GM12878 (cell line): ENCODE data around the gene LTN1. TPM values are rescaled to one million over a fixed set of nuclear protein-coding genes. Genes with fewer than 3 reads are reported as not detected.

Source experiments
- ATAC-seq: fragments of 200-7000 bp; cut with Tn5 transposase; 3 replicates; pipeline ENCODE4 v1.9.1; 2020; ENCODE audit warnings: mild to moderate bottlenecking, moderate library complexity
- BruUV-seq: library from RNA; stranded (reverse); fragments of 400-500 nt; replicated peaks from 2 replicates; lab custom pipeline; 2021; lab: Mats Ljungman, UMichigan
- CTCF ChIA-PET: fragments of 300-600 bp; sonication (Branson Sonifier 250); formaldehyde crosslinking; extraction: SDS; loops from one replicate; lab custom pipeline; 2021; ENCODE audit warnings: inconsistent platforms; lab: Yijun Ruan, JAX
- POLR2A ChIA-PET: fragments of 350-600 bp; formaldehyde crosslinking; extraction: SDS; loops from one replicate; lab custom pipeline; 2021; ENCODE audit warnings: inconsistent platforms; lab: Charles Lee
- RAD21 ChIA-PET: fragments of 300-600 bp; sonication (Branson Sonifier 250); formaldehyde crosslinking; loops from one replicate; lab custom pipeline; 2023; ENCODE audit warnings: antibody characterized with exemption; ENCODE audit not compliant: unreplicated experiment; lab: Charles Lee
- SMC1A ChIA-PET: fragments of 300-600 bp; sonication (Branson Sonifier 250); formaldehyde crosslinking; loops from one replicate; lab custom pipeline; 2023; ENCODE audit not compliant: unreplicated experiment, uncharacterized antibody; lab: Charles Lee
- DNase-seq: peaks from one replicate; pipeline ENCODE4 v3.0.0-alpha.2; 2011; ENCODE audit warnings: low read depth, low spot score
- FAIRE-seq: peaks from 3 replicates; lab custom pipeline; 2011; peaks lifted over from hg19 to GRCh38; lab: Jason Lieb, UNC
- H2AFZ ChIP-seq: 2 replicates; pipeline ENCODE4 v1.6.0; 2011; ENCODE audit warnings: low read depth, low read length, control low read depth; ENCODE audit not compliant: control insufficient read depth
- H3K27ac ChIP-seq: 2 replicates; pipeline ENCODE4 v1.5.1; 2011; ENCODE audit warnings: control low read depth; ENCODE audit not compliant: control insufficient read depth, insufficient read depth
- H3K27me3 ChIP-seq, 2 experiments: replicated peaks in 1 of 2; 2 replicates each; pipeline versions ENCODE4 v1.6.0 to v1.6.1; 2011; ENCODE audit warnings: low read length in 1 of 2; ENCODE audit not compliant: control insufficient read depth in 2 of 2, insufficient read depth in 2 of 2
- H3K36me3 ChIP-seq, 2 experiments: 2 replicates each; pipeline ENCODE4 v1.5.1; 2011; ENCODE audit warnings: low read length in 1 of 2; ENCODE audit not compliant: control insufficient read depth in 2 of 2, insufficient read depth in 2 of 2
- H3K4me1 ChIP-seq: 2 replicates; pipeline ENCODE4 v1.6.1; 2011; ENCODE audit warnings: mild to moderate bottlenecking, low read length, moderate library complexity, mixed read lengths; ENCODE audit not compliant: control insufficient read depth, insufficient read depth
- H3K4me2 ChIP-seq: 2 replicates; pipeline ENCODE4 v1.6.0; 2011; ENCODE audit warnings: control low read depth; ENCODE audit not compliant: control insufficient read depth, insufficient read depth
- H3K4me3 ChIP-seq: fragments of 200-600 bp; sonication (generic); 2 replicates; pipeline ENCODE4 v1.5.1; 2016
- H3K79me2 ChIP-seq: 2 replicates; pipeline ENCODE4 v1.6.0; 2011; ENCODE audit warnings: low read length; ENCODE audit not compliant: control insufficient read depth, insufficient read depth
- H3K9ac ChIP-seq: 2 replicates; pipeline ENCODE4 v1.8.0; 2011; ENCODE audit warnings: low read length, control low read depth, mixed read lengths; ENCODE audit not compliant: control insufficient read depth, insufficient read depth
- H3K9me3 ChIP-seq: replicated peaks from 3 replicates; pipeline ENCODE4 v1.5.1; 2011; ENCODE audit warnings: mild to moderate bottlenecking, low read length; ENCODE audit not compliant: control insufficient read depth, insufficient read depth
- H4K20me1 ChIP-seq: 2 replicates; pipeline ENCODE4 v1.6.0; 2011; ENCODE audit not compliant: control insufficient read depth, insufficient read depth
- ASH2L ChIP-seq: fragments of 300-600, 200-600 bp; sonication (generic); IDR thresholded peaks from 2 replicates; pipeline ENCODE4 v1.6.1; 2017; ENCODE audit warnings: low read depth, mild to moderate bottlenecking, borderline replicate concordance
- EED ChIP-seq: sonication (generic); IDR thresholded peaks from 2 replicates; pipeline ENCODE4 v1.6.1; 2016; ENCODE audit warnings: antibody characterized with exemption, low read depth
- GATAD2B ChIP-seq: fragments of 450-650 bp; conservative IDR thresholded peaks from 2 replicates; pipeline ENCODE4 v1.6.1; 2017; ENCODE audit warnings: low read depth, mild to moderate bottlenecking, moderate library complexity
- HCFC1 ChIP-seq: fragments of 150-350 bp; IDR thresholded peaks from 2 replicates; pipeline ENCODE4 v1.6.1; 2014; ENCODE audit warnings: low read length
- LARP7 ChIP-seq: fragments of 450-650 bp; IDR thresholded peaks from 2 replicates; pipeline ENCODE4 v1.6.1; 2017; ENCODE audit warnings: mild to moderate bottlenecking
- NFYA ChIP-seq: IDR thresholded peaks from 2 replicates; pipeline ENCODE4 v1.6.1; 2011; ENCODE audit warnings: low read depth, mild to moderate bottlenecking, low read length, improper control_type of control experiment, borderline replicate concordance
- NRF1 ChIP-seq: conservative IDR thresholded peaks from 2 replicates; pipeline ENCODE4 v1.6.1; 2011; ENCODE audit warnings: mild to moderate bottlenecking, low read depth, low read length, improper control_type of control experiment
- SIX5 ChIP-seq: IDR thresholded peaks from 2 replicates; pipeline ENCODE4 v1.6.1; 2011; ENCODE audit warnings: mild to moderate bottlenecking, low read depth, low read length, moderate library complexity; ENCODE audit not compliant: severe bottlenecking
- SUPT20H ChIP-seq: IDR thresholded peaks from 2 replicates; pipeline ENCODE4 v1.6.1; 2011; ENCODE audit warnings: low read depth, mild to moderate bottlenecking, low read length, moderate library complexity, borderline replicate concordance; ENCODE audit not compliant: control insufficient read depth
- TARDBP ChIP-seq: IDR thresholded peaks from 2 replicates; pipeline ENCODE4 v1.6.1; 2016; ENCODE audit warnings: borderline replicate concordance
- ZNF217 ChIP-seq: fragments of 450-650 bp; IDR thresholded peaks from 2 replicates; pipeline ENCODE4 v1.6.1; 2017; ENCODE audit warnings: antibody characterized with exemption, mild to moderate bottlenecking
- ZSCAN29 ChIP-seq: fragments of 450-650 bp; IDR thresholded peaks from 2 replicates; pipeline ENCODE4 v1.6.1; 2017; ENCODE audit warnings: mild to moderate bottlenecking, moderate library complexity
- ZZZ3 ChIP-seq: IDR thresholded peaks from 2 replicates; pipeline ENCODE4 v1.6.1; 2011; ENCODE audit warnings: low read depth; ENCODE audit not compliant: control insufficient read depth, insufficient read length
- WGBS: methylation state at CpG from one replicate; pipeline ENCODE4 v1.1.6; 2016; ENCODE audit warnings: low lambda C conversion rate; ENCODE audit not compliant: insufficient replicate concordance, insufficient coverage; ENCODE audit errors: missing lambda C conversion rate; 5-methylcytosine and 5-hydroxymethylcytosine counted together
- in situ Hi-C: fragments of 300-500 bp; cut with MboI; formaldehyde crosslinking; loops from 9 replicates; pipeline ENCODE4 v1.14.3; 2018; ENCODE audit warnings: mixed read lengths
- intact Hi-C: fragments of 100-400 bp; cut with micrococcal nuclease; formaldehyde crosslinking; loops from one replicate; pipeline ENCODE4 v1.14.2; 2022; ENCODE audit not compliant: unreplicated experiment
- polyA plus RNA-seq, 11 experiments: library from polyadenylated mRNA; depleted of rRNA in 4 of 11; unstranded in 6 of 11; stranded (reverse) in 5 of 11; fragments of >200 nt; fragmentation: Nextera tagmentation in 4 of 11; fragmentation: Illumina TruSeq in 1 of 11; extraction: Ambion mirVana in 4 of 11; extraction: Trizol in 1 of 11; gene quantifications; 1 replicate in 1 of 11; 2 replicates in 10 of 11; pipeline versions ENCODE4 v1.2.1 to v1.2.3, GENCODE V29; 2011 to 2016; ENCODE audit warnings: inconsistent platforms in 2 of 11, missing spikeins in 2 of 11, low read depth in 1 of 11
- total RNA-seq, 4 experiments: library from RNA; depleted of rRNA in 3 of 4; stranded (reverse); fragments of >200 nt in 3 of 4; fragmentation: Illumina TruSeq in 1 of 4; extraction: Trizol in 1 of 4; gene quantifications; 2 replicates each; pipeline versions ENCODE4 v1.2.1 to v1.2.3, GENCODE V29; 2013 to 2021
- TF ChIP-seq, protein P1 (sequence below): fragments of 450-650 bp; IDR thresholded peaks from 2 replicates; pipeline ENCODE4 v1.6.1; 2018; ENCODE audit warnings: borderline replicate concordance, mild to moderate bottlenecking; ENCODE audit not compliant: partially characterized antibody
- TF ChIP-seq, protein P2 (sequence below): IDR thresholded peaks from 2 replicates; pipeline ENCODE4 v1.6.1; 2011; ENCODE audit warnings: low read depth, low read length, improper control_type of control experiment, borderline replicate concordance
- TF ChIP-seq, protein P3 (sequence below), 3 experiments: IDR thresholded peaks in 2 of 3; conservative IDR thresholded peaks in 1 of 3; 2 replicates each; pipeline ENCODE4 v1.5.1; 2011; ENCODE audit warnings: low read depth in 3 of 3, low read length in 3 of 3, mild to moderate bottlenecking in 3 of 3, control low read depth in 2 of 3, moderate library complexity in 2 of 3, inconsistent platforms in 1 of 3, mixed read lengths in 1 of 3; ENCODE audit not compliant: control insufficient read depth in 2 of 3, insufficient read depth in 1 of 3; ENCODE audit errors: extremely low read depth in 1 of 3

The LTN1 gene
- total and polyA plus RNA-seq, 10 of the 15 experiments (the other 5 are each of a cell fraction or from before 2014, with no cell fraction given): 3.5 to 17.3 (median 12.3) TPM

- H3K27ac ChIP-seq: no peak overlapping the region
- RAD21 ChIA-PET: interaction anchor here (0.6 kb wide), 1 partner anchor 1135 kb away, joined by 3 read pairs; no protein-coding TSS in a partner anchor
- POLR2A ChIA-PET: no interaction called here
- TF ChIP-seq, protein P1, sequence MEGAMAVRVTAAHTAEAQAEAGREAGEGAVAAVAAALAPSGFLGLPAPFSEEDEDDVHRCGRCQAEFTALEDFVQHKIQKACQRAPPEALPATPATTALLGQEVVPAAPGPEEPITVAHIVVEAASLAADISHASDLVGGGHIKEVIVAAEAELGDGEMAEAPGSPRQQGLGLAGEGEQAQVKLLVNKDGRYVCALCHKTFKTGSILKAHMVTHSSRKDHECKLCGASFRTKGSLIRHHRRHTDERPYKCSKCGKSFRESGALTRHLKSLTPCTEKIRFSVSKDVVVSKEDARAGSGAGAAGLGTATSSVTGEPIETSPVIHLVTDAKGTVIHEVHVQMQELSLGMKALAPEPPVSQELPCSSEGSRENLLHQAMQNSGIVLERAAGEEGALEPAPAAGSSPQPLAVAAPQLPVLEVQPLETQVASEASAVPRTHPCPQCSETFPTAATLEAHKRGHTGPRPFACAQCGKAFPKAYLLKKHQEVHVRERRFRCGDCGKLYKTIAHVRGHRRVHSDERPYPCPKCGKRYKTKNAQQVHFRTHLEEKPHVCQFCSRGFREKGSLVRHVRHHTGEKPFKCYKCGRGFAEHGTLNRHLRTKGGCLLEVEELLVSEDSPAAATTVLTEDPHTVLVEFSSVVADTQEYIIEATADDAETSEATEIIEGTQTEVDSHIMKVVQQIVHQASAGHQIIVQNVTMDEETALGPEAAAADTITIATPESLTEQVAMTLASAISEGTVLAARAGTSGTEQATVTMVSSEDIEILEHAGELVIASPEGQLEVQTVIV: no peak
- TF ChIP-seq NFYA (no peak), ZSCAN29 (no peak), ZNF217 (no peak), HCFC1 (no peak), NRF1 (no peak), SIX5 (no peak), TARDBP (no peak), LARP7 (no peak), SUPT20H (no peak), ZZZ3 (no peak), ASH2L (no peak), GATAD2B (no peak), EED (no peak)
- TF ChIP-seq, protein P2, sequence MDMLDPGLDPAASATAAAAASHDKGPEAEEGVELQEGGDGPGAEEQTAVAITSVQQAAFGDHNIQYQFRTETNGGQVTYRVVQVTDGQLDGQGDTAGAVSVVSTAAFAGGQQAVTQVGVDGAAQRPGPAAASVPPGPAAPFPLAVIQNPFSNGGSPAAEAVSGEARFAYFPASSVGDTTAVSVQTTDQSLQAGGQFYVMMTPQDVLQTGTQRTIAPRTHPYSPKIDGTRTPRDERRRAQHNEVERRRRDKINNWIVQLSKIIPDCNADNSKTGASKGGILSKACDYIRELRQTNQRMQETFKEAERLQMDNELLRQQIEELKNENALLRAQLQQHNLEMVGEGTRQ: no peak
- TF ChIP-seq, protein P3, sequence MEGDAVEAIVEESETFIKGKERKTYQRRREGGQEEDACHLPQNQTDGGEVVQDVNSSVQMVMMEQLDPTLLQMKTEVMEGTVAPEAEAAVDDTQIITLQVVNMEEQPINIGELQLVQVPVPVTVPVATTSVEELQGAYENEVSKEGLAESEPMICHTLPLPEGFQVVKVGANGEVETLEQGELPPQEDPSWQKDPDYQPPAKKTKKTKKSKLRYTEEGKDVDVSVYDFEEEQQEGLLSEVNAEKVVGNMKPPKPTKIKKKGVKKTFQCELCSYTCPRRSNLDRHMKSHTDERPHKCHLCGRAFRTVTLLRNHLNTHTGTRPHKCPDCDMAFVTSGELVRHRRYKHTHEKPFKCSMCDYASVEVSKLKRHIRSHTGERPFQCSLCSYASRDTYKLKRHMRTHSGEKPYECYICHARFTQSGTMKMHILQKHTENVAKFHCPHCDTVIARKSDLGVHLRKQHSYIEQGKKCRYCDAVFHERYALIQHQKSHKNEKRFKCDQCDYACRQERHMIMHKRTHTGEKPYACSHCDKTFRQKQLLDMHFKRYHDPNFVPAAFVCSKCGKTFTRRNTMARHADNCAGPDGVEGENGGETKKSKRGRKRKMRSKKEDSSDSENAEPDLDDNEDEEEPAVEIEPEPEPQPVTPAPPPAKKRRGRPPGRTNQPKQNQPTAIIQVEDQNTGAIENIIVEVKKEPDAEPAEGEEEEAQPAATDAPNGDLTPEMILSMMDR (IDR thresholded peaks at IDR 0.05 in 2 of 3, conservative IDR thresholded peaks at IDR 0.05 in 1 of 3; ENCODE audit: control insufficient read depth in 2 of 3, extremely low read depth in 1 of 3, insufficient read depth in 1 of 3, low read depth in 3 of 3, low read length in 3 of 3): no peak
- TF ChIP-seq, all 136 proteins: peak for 0
- no peaks in the 10 kb centered on the region for H3K9me3 ChIP-seq
- H4K20me1 ChIP-seq: no peaks in the 10 kb centered on the region
- ATAC-seq (no peak), FAIRE-seq (no peak), DNase-seq (no peak)
- H3K27me3 ChIP-seq: no peaks in the 10 kb centered on the region
- H3K4me2 ChIP-seq: no peak overlapping the region
- ChIA-PET CTCF (interaction anchor here (0.8 kb wide), 1 partner anchor 192 kb away, joined by 3 read pairs; no protein-coding TSS in a partner anchor), SMC1A (no interaction called here)
- H3K79me2 ChIP-seq: no peaks in the 10 kb centered on the region
- WGBS: 95% methylated on average over 2 of the region's 2 CpGs
- no peak overlapping the region for H2AFZ ChIP-seq
- no peak overlapping the region for H3K4me3 ChIP-seq
- no TSS peak for BruUV-seq
- H3K4me1 ChIP-seq: no peaks in the 10 kb centered on the region
- intact Hi-C loops: no loop called here
- no peak overlapping the region for H3K9ac ChIP-seq
- in situ Hi-C loops: no loop called here
- H3K36me3 ChIP-seq: peaks cover 0 to 19% of the 10 kb centered on the region in 2 experiments; a peak in 2 of 4 replicates
Observed at GRCh38 chr21:28937737-28938136, 54.9 kb downstream of the LTN1 start.
